ENCODE results near the gene SNX8.

Gene SNX8

GRCh38 chr7:2242541-2243429, 71.5 kb downstream of the SNX8 start:
- no peak for DNase-seq

GRCh38 chr7:2241580-2242540, 72.4 kb downstream of the SNX8 start, which contains the start of the genes MRM2 and NUDT1:
Gene MRM2 (minus strand): TSS chr7:2242205. CDS start chr7:2242169, 36 bp downstream.
Gene NUDT1 (plus strand): TSS chr7:2242226. CDS start chr7:2244575, 2,349 bp downstream.
- peak; percentile 66 for DNase-seq

DNA sequence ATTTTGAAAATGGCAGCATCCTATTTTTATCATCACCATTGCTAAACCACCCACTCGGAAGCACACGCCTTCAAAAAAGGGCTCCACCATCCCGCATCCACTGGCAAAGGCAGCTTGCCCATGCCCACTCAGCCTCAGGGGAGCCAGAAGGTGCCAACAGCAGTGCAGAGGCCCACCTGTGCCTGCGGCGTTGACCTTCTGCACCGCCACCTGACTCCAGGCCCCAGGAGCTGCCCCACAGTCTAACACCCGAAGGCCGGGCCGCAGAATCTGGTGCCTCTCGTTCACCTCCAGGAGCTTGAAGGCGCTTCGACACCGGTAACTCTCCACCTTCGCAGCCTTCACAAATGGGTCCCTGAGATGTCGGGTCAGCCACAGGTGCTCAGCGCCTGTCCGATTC, 75.0 kb downstream of the SNX8 start:
- no peak for DNase-seq

DNA sequence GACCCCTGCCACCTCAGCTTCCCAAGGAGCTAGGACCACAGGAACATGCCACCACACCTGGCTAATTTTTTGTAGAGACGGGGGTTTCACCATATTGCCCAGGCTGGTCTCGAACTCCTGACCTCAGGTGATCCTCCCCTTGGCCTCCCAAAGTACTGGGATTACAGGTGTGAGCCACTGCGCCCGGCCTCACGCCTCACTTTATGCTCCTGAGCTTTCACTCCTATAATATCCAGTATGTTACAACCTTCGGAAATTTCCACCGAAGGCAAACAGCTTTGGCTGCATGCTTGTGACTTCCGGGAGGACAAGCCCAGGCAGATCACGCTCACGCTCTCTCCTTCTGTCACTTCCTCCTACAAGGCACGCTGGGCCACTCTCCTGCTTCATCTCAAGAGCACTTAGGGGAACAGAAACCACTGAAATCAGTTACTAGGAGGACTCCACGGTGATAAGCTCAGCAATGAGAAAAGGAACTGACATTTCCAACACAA, 77.1 kb downstream of the SNX8 start:
- DNase-seq = no peak

DNA sequence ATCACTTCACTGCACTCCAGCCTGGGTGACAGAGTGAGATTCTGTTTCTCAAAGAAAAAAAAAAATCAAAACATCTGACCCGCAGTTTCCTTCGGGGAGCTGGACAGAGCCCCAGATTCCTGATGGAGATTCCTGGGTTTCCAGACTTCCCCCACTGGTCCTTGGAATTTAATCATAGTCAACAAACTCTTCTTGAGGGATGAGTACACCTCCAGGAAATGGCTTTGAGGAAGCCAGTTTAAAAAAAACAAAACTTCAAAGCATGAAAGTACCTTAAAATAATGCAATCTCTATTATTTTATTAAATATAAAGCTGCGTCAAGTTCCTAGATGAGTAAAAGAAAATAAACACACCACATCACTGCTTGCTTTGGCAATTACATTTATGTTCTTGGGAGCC, 80.3 kb downstream of the SNX8 start:
- no peak for DNase-seq

GRCh38 chr7:2232766-2233520, 81.3 kb downstream of the SNX8 start, which contains the start of gene MAD1L1:
Gene MAD1L1 (minus strand): TSS chr7:2232945. CDS start chr7:2230133, 2,812 bp downstream.
- peak; percentile 92 for DNase-seq

GRCh38 chr7:2231992-2232765, 82.1 kb downstream of the SNX8 start:
- no peak for DNase-seq

GRCh38 chr7:2230882-2231281, 83.4 kb downstream of the SNX8 start:
- no peak for DNase-seq

DNA sequence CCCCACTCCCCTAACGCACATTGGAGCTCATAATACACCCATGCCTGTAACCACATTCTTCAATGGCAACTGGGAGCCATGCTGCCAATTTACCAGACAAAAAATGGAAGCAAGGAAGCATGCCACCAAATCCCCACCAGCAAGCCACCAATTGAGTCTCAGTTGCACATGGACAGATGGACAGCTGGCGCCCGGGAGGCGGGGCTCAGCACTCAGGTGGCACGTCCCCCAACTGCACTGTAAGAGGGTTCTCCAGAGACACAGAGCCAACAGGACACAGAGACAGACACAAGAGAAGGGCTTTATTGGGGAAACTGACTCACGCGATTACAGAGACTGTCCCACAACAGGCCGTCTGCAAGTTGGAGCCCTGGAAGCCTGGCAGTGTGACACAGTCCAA, 84.0 kb downstream of the SNX8 start:
- no peak for DNase-seq

DNA sequence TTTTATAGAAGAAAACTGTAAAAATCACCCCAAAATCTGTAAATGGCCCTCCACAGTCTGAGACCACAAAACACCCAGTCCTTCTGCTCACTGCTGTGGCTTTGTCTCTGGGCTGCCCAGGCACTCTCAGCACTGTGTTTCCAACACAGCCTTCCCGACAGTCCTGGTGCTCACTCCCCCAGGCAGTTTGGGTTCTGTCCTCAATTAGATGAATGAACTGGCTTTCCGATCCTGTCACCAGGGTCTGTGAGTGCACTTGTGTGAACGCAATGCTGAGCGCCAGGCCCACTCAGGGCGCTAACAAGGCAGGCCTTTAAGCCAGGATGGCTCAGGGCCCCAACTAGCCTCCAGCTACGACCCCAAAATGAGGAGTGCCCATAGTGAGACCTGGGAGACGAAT, 84.8 kb downstream of the SNX8 start:
- DNase-seq = no peak

- DNase-seq = no peak
These were observed 85.3 kb downstream of the SNX8 start for GRCh38 chr7:2228921-2229320.

DNA sequence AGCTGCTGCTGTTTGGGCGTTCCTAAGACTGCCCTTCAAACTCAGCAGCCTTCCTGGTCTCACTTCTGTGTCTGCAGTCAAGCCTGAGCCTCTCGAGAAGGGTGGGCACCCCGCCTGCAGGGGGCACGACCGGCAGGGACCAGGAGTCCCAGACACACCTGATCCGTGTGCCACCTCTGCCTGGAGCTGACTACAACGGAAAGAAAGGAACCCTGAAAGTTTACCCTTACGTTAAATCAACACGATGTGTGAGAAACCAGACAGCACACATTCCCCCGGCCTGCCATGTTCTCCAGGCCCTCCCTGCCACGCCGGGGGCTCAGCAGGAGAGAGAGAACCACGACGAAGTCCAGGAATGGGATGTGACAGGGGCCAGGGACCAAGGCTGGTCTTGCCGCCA, 86.5 kb downstream of the SNX8 start:
- DNase-seq = no peak

GRCh38 chr7:2225830-2226229, 88.4 kb downstream of the SNX8 start:
- DNase-seq = no peak

DNA sequence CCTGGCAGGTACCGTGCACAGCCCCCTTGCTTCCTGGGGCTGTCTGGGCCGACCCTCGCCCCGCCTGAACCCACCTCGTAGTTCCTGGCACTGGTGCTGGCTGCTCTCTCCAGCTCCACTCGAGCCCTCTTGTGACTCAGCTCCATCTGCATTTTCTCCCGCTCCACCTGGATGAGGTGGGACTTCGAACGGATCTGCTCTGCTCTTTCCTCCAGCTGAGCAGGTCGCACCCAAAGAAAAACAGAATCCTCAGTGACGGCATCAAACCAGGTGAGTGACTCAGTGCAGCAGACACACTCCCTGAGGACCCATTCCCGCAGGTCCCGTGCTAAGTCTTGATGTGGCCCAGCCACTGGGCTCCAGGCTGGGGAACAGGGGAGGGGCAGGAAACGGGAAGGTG, 88.9 kb downstream of the SNX8 start:
- DNase-seq = no peak

GRCh38 chr7:2224934-2225333, 89.3 kb downstream of the SNX8 start:
- DNase-seq = no peak

- no peak for DNase-seq
These were observed 89.7 kb downstream of the SNX8 start for GRCh38 chr7:2224491-2224928.

DNA sequence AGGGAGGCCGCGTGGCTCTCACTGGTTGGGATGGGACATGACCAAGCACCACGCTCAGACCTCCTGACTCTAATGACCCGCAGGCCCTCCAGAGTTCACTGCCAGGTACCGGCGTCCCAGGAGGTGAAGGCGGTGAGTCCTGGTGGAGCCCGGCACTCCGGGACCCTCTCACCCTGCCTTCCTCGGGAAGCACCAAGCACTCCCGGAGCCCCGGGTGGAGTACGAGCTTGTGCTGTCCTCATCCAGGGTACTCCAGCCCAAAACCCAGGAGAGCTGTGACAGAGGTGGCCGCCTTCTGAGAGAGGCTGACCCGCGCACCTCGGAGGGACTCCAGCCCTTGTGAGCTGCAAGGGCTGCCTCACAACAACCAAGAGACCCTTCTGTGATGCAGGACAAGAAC, 90.9 kb downstream of the SNX8 start:
- DNase-seq = no peak

GRCh38 chr7:2222516-2222915, 91.7 kb downstream of the SNX8 start:
- DNase-seq = no peak

GRCh38 chr7:2220954-2221353, 93.3 kb downstream of the SNX8 start:
- DNase-seq = no peak

DNA sequence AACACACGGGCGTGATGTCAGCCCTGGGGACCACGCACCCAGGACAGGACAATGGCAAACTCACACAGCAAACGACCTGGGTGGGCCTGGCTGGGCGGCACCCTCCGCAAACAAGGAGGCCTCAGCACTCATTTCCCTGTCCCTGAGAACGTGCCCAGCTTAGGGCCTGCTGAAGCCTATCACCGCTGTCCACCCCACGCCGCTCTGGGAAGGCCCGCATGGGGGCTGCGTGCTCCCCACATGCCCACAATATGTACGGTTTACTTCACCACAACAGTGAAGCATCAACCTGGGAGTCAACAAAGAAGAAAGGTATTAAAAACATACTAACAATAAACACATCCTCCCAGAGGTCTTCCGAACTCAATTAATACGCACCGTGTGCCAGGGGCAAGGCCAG, 93.7 kb downstream of the SNX8 start:
- no peak for DNase-seq

DNA sequence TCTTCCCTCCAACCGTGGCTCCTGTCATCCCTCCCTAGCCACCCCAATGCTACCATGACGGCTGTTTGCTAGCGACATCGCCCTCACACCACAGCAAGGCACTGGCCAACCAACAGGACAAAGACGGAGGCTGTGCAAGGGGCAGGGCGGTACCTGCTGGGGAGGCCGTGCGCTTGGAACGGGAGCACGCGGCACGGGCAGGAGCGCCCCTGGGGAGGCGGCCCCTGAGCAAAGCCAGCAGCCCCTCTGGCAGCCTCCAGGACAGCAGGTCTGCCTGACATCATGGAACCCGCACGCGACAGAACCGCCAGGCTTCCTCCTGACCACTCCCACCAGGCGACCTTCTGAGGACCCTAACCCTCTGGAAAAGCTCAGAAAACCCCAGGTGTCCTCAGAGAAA, 94.2 kb downstream of the SNX8 start:
- no peak for DNase-seq

Data from fibroblast of skin of abdomen (primary cell).